Nucleus accumbens (tissue), 56 donors: ENCODE measurements around the gene ZNF106.

Experiments used
- DNase-seq, 56 donors: peaks; one replicate each; lab custom pipeline; 2025; lab: John Stamatoyannopoulos, UW

The ZNF106 gene

DNA sequence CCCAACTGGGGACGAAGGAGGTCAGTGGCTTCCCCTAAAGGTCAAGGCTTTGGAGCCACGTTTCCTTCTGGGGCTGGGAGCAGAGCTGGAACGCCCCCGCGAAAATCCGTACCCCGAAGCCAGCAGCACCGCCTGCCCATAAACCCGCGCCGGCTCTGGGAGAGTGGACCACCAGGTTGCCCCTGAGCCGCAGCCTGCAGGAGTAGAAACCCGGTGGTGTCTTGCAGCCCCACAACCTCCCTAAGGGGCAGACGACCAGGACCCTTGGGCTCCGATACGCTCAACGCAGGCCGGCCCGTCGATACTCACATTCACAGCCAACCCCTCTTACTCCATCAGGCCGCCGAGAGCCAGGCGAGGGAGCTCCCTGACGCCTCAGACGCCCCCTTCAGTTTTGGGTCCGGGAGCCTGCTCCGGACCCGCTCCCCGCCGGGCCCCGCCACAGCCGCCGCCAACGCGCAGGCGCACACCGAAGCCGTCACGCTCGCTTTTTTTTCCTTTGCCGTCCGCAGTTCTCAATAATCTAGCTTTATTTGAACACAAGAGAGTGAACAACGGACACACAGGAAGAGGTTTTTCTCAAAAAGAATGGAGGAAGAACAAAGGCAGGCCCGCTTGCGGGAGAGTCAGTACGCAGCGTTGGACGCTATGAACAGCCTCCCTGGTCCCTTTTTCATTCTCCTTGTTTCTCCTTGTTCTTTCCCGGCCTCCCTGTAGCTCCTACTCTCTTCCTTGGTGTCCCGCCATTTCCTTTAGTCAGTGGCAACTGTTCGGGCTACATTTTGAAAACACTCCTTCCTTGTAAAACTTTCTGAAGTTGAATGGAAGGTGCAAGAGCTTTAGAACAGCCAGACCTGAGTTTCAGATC lies at the start of gene ZNF106:
Gene ZNF106, minus strand, starts transcription at position 471 of the 868 bp plus-strand sequence. CDS start 18,852 bp downstream, outside the sequence.
- peak in 54 of 56 donors; percentile 42 to 93 (median 83) for DNase-seq

DNA sequence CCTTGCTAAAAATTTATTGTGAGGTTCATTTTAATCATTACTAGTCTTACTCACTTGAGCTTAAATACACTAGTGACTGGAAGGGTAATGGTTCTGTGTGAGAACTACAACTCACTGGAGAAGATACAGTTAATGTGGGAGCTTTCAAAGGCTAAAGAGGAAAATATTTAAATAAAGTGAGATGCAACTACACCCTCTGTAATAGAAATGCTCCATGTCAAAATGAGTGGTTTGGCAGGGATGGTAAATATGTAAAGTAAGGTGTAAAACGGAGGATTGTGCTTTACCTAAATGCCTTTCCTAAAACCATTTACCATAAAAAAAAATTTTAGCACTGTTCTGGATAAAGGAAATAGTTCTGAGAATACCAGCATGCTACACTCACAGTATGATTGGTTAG lies 42.3 kb upstream of the ZNF106 start:
- no peak for DNase-seq

DNA sequence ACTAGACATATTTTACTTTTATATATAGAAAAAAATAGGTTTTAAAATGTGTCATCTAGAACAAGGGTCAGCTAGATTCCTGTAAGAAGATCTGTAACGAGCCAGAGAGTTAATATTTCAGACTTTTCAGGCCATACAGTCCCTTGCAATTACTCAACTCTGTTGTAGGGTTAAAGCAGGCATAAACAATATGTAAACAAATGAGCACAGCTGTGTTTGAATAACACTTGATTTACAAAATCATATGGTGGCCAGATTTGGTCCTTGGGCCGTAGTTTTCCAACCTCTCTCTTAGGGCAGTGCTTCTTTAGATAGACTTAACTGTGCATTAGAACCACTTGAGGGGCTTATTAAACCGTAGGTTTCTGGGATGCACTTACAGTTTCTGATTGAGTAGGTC lies 38.0 kb upstream of the ZNF106 start:
- no peak for DNase-seq

DNA sequence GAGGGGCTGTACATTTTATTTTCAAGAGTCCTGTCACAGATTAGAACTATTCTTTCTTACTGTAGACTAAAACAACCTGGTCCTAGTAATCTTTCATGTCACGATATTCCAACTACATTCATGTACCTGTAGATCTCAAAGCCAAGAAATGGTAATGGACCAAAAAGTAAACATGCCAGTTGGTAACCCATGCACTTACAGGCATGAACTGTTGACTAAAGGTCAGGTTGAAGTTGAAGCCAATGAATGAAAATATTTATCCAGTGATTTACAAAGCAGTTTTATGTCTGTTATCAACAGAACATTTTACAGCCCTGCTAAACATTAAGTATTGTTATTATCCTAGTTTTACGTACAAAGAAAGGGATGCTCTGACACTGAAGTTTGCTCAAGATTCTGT lies 32.4 kb upstream of the ZNF106 start:
- no peak for DNase-seq

DNA sequence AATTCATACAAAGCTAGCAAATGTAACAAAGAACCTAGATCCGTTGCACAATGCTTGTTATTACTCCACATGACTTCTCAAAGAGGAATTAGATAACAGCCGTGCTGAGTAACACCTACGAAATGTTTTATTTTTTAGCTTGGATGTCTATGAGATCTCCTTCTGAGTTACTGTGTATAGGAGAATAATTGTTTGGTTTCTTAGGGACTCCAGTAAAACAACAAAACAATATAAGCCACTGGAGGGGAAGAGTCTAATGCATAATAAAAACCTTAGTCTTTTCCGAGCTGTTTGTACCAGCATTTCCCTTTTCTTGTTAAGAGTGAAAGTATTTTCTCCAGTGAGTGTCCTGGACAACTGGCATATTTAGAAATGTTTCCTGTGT lies 20.1 kb upstream of the ZNF106 start:
- no peak for DNase-seq

DNA sequence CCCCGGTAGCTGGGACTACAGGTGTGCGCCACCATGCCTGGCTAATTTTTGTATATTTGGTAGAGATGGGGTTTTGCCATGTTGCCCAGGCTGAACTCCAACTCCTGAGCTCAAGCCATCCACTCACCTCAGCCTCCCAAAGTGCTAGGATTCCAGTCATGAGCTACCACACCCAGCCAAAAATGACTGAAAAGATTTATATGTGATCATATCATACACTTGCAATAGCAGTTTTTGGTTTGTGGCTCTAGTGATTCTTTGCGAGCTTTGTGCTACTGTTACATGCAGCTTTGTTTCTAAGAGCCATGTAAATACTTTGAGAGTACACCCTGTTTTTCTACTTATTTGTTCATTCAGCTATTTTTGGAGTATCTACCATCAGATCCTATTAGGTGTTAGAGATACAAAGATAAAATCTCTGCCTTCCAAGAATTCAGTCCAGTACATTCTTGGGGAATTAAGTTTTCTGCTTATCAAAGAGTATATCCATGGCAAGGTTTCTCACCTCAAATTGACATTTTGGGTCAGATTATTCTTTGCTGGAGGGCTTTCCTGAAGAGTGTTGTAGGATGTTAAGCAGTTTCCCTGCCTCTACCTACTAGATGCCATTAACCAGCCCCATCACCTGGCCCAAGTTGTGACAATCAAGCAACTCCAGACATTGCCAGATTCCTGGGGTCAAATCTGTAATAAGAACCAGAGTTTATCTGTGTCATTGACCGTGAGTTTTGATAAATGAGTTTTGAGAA lies 19.5 kb upstream of the ZNF106 start:
- no peak for DNase-seq

DNA sequence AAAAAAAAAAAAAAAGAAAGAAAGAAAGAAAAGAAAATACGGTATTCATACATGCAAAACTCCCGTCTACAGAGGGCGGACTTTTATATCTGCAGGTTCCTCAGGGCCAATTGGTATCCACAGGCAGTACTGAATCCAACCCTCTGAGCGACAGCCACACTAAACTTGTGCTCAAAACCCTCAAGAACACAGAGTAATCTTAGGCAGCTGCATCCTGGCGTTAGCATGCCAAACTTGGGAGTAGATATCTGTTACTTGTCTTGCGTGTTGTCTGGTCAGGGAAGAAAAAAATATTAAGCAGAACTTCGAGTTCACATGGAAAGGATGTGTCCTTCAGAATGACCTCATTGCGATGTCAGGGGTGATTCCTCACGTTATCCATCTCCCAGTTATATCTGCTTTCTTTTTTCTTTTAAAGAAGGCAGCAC lies 17.3 kb upstream of the ZNF106 start:
- no peak for DNase-seq

DNA sequence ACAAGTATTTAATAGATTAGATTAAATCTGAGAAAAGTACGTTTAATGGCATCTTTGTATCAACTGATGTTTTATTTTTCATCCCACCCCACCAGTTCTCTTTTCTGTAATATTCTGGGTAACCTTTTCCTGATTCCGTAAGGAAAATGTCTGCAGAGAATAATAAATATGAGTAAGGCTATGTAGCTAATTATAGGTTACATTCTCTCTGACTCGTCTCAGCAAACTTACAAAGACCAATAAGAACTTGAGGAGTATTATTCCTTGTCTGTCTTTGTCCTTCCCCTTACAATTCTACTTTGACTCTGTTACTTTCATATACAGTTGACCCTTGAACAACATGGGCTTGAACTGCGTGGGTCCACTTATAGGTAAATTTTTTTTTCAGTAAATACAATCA lies 16.6 kb upstream of the ZNF106 start:
- no peak for DNase-seq

DNA sequence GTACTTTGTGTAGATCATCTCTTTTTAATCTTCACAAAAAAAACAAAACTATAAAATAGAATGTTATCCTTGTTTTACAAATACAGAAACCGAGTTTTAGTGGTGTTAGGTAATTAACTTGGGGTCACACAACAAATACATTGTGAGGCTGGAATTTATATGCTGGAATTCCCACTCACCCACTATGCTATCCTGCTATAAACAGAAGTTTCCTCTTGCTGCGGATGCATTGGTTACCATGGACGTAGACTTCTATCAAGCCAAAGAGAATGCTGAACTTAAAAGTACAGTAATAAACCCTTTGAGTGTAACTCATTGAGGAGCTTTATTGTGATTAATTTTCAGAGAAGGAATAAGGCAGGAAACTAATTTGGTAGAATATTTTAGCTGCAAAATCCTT lies 13.7 kb upstream of the ZNF106 start:
- DNase-seq, result no peak

DNA sequence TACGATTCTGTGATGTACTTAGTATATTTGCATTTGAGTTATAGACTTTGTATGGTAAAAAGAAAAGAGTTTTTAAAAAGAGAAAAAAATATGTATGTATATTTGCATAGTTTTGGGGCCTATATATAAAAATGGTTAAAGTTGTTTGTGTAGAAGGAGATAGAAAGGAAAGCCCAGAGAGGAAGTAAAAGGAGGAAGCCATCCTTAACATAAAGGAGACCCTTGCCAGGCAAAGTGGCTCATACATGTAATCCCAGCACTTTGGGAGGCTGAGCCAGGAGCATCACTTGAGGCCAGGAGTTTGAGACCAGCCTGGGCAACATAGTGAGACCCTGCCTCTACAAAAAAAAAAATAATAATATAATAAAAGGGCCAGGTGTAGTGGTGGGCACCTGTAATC lies 12.9 kb upstream of the ZNF106 start:
- DNase-seq, result no peak

DNA sequence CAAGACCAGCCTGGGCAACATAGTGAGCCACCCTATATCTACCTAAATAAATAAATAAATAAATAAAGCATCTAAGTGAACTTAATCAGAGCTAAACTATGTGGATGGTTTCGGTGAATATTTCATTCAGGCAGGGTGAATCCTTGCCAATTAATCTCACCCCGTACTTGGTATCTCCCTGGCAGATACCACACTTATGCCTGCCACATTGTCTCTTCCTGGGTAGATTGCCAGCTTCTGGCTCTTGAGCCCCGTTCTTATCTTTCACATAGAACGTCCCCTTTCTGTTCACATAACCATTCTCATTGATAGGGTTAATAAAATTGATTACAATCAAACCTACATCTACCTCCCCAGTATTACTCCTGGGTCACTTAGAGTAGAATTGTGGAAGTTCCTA lies 11.5 kb upstream of the ZNF106 start:
- no peak for DNase-seq

DNA sequence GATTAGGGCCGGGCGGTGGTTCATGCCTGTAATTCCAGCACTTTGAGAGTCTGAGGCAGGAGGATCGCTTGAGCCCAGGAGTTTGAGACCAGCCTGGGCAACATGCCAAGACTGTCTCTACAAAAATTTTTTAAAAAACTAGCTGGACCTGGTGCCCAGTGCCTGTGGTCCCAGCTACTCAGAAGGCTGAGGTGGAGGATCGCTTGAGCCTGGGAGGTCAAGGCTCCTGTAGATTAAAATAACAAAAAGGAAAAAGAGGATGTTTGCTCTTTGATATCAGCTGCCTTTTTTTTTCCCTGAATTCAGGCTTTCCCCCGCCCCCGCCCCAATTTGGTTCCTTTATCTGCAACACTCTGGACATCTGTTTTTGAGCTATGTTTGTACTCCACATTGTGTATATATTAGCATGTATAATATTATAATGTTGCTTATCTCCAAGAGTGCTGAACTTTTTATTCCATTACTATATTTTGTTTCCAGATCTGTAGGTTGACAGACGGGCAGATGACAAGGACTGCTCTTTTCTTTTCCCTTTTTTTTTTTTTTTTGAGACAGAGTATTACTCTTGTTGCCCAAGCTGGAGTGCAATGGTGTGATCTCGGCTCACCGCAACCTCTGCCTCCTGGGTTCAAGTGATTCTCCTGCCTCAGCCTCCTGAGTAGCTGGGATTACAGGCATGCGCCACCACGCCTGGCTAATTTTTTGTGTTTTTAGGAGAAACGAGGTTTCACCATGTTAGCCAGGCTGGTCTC lies 9.1 kb upstream of the ZNF106 start:
- DNase-seq, result no peak

DNA sequence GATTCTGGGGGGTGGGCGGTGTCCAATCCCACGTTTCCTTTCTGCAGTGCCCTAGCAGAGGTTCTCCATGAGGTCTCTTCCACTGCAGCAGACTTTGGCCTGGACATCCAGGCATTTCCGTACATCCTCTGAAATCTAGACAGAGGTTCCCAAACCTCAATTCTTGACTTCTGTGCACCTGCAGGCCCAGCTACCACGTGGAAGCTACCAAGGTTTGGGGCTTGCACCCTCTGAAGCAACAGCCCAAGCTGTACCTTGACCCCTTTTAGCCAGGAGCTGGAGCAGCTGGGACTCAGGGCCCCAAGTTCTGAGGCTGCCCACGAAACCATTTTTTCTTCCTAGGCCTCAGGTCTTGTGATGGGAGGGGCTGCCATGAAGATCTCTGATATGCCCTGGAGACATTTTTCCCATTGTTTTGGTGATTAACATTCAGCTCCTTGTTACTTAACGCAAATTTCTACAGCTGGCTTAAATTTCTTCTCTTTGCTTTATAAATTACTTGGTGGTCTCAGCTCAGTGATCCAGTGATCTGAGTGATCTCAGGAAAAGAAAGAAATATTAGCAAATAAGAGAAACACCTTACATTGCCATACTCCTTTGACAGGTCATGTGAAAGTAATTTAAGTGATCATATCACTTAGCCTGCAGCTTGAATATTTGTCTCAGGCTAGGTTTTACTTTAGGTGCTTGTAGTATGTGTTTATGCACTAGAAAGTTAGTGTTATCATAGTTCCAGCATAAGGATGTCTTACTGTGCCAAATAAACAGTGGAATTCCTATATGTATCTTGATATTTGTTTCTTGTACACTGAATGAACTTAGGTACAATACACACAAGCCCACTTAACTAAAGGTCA lies 7.5 kb upstream of the ZNF106 start:
- no peak for DNase-seq

DNA sequence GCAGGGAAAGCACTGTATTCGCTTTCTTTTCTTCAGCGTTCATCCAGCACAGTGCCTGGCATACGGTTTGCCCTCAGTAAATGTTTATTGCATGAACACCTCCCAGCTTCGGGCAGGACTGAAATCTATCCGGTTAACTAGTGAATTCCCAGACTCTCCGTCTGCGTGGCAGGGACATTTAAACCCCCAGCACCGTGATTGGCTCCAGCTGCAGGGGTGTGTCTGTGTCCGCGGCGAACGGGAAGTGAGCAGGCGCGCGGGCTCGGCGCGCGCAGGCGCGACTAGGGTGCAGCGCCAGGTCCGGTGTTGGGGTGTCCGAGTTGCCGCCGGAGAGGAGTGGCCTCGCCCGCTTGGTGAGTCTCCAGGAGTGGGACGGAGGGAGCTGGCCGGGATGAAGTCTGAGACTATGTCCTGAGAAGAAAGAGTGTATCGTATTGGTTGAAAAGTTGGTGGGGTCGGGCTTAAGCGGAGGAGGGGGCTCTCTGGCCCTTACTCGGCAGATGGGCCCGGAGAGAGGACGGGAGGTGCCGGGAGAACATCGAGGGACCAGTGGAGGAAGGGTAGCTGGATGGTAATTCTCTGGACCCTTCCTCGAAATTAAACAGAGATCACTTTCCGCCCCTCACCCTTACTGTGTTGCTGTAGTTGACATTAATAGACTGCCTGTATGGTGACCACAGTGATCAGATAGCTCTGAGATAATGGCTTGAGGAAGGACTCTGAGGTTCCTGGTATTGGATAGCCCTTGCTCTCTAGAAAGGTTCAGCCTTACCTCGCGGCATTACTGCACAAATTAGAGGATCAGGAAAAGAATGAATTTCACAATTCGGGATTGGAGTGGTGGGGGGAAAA lies 4.6 kb upstream of the ZNF106 start, which contains the start of gene SNAP23:
Gene SNAP23, plus strand, starts transcription at position 274 of the 852 bp plus-strand sequence. CDS start 16,213 bp downstream, outside the sequence.
- DNase-seq, result peak in 55 of 56 donors; percentile 59 to 94 (median 87)

DNA sequence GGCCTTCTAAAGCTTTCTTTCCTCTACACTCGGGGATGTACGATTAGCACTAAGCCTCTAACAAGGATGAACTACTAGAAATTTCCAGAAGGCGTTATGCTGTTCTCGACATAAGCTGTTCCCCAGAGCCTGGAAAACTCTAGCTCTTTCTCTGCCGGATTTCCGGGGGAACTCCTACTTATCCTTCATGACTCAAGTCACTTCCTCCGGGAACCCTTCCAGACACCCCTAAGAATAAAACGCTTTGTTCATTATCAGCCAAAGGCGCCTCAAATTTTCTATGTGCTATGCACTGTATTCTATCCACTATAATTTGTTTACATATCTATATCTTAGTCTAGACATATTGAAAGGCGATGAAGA lies 4.0 kb upstream of the ZNF106 start:
- peak in 50 of 56 donors; percentile 7 to 80 (median 52) for DNase-seq

DNA sequence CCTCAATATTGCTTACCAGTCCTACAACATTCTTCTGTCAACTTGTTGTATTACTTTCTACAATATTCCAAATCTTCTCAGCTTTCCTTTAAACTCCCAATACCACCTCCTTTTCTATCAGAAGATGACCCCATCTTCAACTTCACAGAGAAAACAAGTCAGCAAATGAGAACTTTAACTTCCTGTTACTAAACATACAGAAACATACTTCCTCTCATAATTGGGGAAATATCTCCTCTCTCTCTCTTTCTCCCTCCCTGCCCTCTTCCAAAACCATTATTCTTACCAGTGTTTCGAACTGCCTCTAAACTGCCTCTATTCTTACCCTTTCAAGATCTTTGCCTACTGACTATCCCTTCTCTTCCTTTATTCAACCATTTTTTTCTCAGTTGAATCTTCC lies 2.7 kb upstream of the ZNF106 start:
- DNase-seq, result no peak

DNA sequence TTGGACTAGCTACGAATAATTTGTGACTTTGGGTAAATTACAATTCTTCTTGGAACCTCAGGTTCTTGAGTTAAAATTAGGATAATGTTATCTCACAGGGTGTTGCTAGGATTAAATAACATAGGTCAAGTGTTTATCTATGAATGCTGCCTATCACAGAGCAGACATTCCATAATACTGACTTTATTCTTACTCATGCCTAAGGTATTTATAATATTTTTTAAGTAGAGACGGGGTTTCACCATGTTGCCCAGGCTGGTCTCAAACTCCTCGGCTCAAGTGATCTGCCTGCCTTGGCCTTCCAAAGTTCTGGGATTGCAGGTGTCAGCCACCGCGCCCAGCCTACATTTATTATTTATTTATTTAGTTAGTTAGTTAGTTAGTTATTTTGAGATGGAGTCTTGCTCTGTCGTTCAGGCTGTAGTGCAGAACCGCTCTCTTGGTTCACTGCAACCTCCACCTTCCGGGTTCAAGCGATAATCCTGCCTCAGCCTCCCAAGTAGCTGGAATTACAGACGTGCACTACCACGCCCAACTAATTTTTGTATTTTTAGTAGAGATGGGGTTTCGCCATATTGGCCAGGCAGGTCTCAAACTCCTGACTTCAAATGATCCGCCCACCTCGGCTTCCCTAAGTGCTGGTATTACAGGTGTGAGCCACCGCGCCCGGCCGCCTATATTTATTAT lies 741 bp upstream of the ZNF106 start:
- no peak for DNase-seq

DNA sequence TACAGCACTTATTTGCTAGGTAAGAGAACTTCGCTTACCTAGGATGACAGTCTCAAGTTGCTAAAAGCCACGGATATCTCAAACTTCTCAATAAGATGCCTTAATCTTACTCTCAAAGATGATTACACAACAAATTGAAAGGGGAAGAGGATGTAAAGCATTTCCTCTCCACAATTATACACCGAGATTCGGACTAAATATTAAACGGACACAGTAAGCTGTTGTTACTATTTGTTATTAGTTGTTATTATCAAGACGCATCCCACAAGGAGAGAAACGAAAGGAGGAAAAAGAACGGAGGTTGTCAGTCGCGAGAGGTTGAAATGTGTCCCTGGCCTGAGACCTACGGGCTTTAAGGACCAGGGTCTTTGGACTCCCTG lies 660 bp downstream of the ZNF106 start:
- DNase-seq, result no peak
